Measurements from ENCODE around the gene NCKAP5L. TPM values are rescaled to one million over a fixed set of nuclear protein-coding genes. Genes with fewer than 3 reads are reported as not detected.

Gene NCKAP5L
- total RNA-seq, 2 donors from 2014 or later: 21.2 to 24.1 TPM

GRCh38 chr12:49843876-49844437 is 15.7 kb upstream of the NCKAP5L start:
- peaks cover 36% of the 10 kb centered on the region for H3K27me3 Mint-ChIP-seq (ENCODE audit: insufficient read depth)
- Histone ChIP-seq H3K27me3 (ENCODE audit: control insufficient read depth, insufficient read depth, low read length, poor library complexity, severe bottlenecking) (peaks cover 11% of the 10 kb centered on the region), H3K9me3 (ENCODE audit: control insufficient read depth, low read length) (no peaks in the 10 kb centered on the region), H3K36me3 (ENCODE audit: control insufficient read depth, insufficient read depth, low read length) (no peaks in the 10 kb centered on the region), H3K27ac (ENCODE audit: low read depth, low read length) (no peak overlapping the region), H3K4me1 (ENCODE audit: control insufficient read depth, insufficient read depth, low read length) (no peaks in the 10 kb centered on the region), H3K4me3 (ENCODE audit: low read length) (peak overlapping the region; percentile 93), H3K9ac (ENCODE audit: extremely low read depth, low read length, poor library complexity, severe bottlenecking) (no peak overlapping the region)
- no peak overlapping the region for H3K27ac Mint-ChIP-seq
- H3K4me1 Mint-ChIP-seq: peaks cover 16% of the 10 kb centered on the region
- no peak overlapping the region for H3K4me3 Mint-ChIP-seq
- 98 to 100% methylated on average over 4 of the region's 4 CpGs for WGBS, 2 experiments (ENCODE audit: insufficient coverage in 1 of 2, insufficient read length in 1 of 2)
- no peak for DNase-seq
- H3K36me3 Mint-ChIP-seq (ENCODE audit: low read depth): no peaks in the 10 kb centered on the region
- H3K9me3 Mint-ChIP-seq: no peaks in the 10 kb centered on the region
- TF ChIP-seq CTCF (conservative IDR thresholded peaks at IDR 0.05): no peak

- TF ChIP-seq CTCF (conservative IDR thresholded peaks at IDR 0.05): no peak
- peak overlapping the region; percentile 93 for H3K4me3 ChIP-seq (ENCODE audit: low read length)
- Mint-ChIP-seq H3K27me3 (ENCODE audit: insufficient read depth) (peaks cover 30% of the 10 kb centered on the region), H3K4me1 (peaks cover 12% of the 10 kb centered on the region), H3K4me3 (peak overlapping the region; percentile 89), H3K36me3 (ENCODE audit: low read depth) (no peaks in the 10 kb centered on the region), H3K27ac (no peak overlapping the region), H3K9me3 (no peaks in the 10 kb centered on the region)
- peak overlapping the region; percentile 54 for H3K9ac ChIP-seq (ENCODE audit: extremely low read depth, low read length, poor library complexity, severe bottlenecking)
- WGBS, 2 experiments (ENCODE audit: insufficient coverage in 1 of 2, insufficient read length in 1 of 2): 83 to 91% methylated on average over 1 to 7 of the region's 7 CpGs
- H3K27ac ChIP-seq (ENCODE audit: low read depth, low read length): peak overlapping the region; percentile 50
- H3K27me3 ChIP-seq (ENCODE audit: control insufficient read depth, insufficient read depth, low read length, poor library complexity, severe bottlenecking): peaks cover 6% of the 10 kb centered on the region
- DNase-seq: no peak
- H3K4me1 ChIP-seq (ENCODE audit: control insufficient read depth, insufficient read depth, low read length): no peaks in the 10 kb centered on the region
- no peaks in the 10 kb centered on the region for H3K36me3 ChIP-seq (ENCODE audit: control insufficient read depth, insufficient read depth, low read length)
- H3K9me3 ChIP-seq (ENCODE audit: control insufficient read depth, low read length): no peaks in the 10 kb centered on the region
These were observed 15.2 kb upstream of the NCKAP5L start for GRCh38 chr12:49843411-49843810.

GRCh38 chr12:49842519-49843352 is 14.5 kb upstream of the NCKAP5L start, which contains the start of gene BCDIN3D:
Gene BCDIN3D (minus strand): TSS chr12:49843106. CDS start chr12:49843087, 19 bp downstream.
- WGBS, 2 experiments (ENCODE audit: insufficient coverage in 1 of 2, insufficient read length in 1 of 2): 1% methylated on average over 22 to 55 of the region's 55 CpGs
- H3K36me3 Mint-ChIP-seq (ENCODE audit: low read depth): no peaks in the 10 kb centered on the region
- H3K27ac Mint-ChIP-seq: peak within 1 kb of the TSS; percentile 95
- H3K4me1 Mint-ChIP-seq: peaks cover 12% of the 10 kb centered on the region
- Histone ChIP-seq H3K9ac (ENCODE audit: extremely low read depth, low read length, poor library complexity, severe bottlenecking) (peak within 1 kb of the TSS; percentile 54), H3K36me3 (ENCODE audit: control insufficient read depth, insufficient read depth, low read length) (no peaks in the 10 kb centered on the region), H3K4me3 (ENCODE audit: low read length) (peak within 1 kb of the TSS; percentile 93), H3K4me1 (ENCODE audit: control insufficient read depth, insufficient read depth, low read length) (no peaks in the 10 kb centered on the region), H3K27me3 (ENCODE audit: control insufficient read depth, insufficient read depth, low read length, poor library complexity, severe bottlenecking) (no peaks in the 10 kb centered on the region), H3K27ac (ENCODE audit: low read depth, low read length) (peak within 1 kb of the TSS; percentile 50), H3K9me3 (ENCODE audit: control insufficient read depth, low read length) (no peaks in the 10 kb centered on the region)
- TF ChIP-seq CTCF (conservative IDR thresholded peaks at IDR 0.05): no peak
- peak; percentile 97 for DNase-seq
- H3K9me3 Mint-ChIP-seq: no peaks in the 10 kb centered on the region
- peak within 1 kb of the TSS; percentile 89 for H3K4me3 Mint-ChIP-seq
- peaks cover 25% of the 10 kb centered on the region for H3K27me3 Mint-ChIP-seq (ENCODE audit: insufficient read depth)
